Fibroblast of skin of abdomen (primary cell): Measurements from ENCODE around the gene AS3MT. TPM values are rescaled to one million over a fixed set of nuclear protein-coding genes. Genes with fewer than 3 reads are reported as not detected.
"Not testable (repeated sequence)": the region's sequence is repeated elsewhere in the genome, so short reads cannot be mapped to it uniquely, and the experiment has no call there.

Source experiments
- DNase-seq: peaks from one replicate; pipeline ENCODE4 v3.0.0-alpha.2; 2013
- polyA plus RNA-seq, 2 experiments: library from polyadenylated mRNA; unstranded; fragments of 120-200 nt; gene quantifications; one replicate each; pipeline ENCODE4 v1.2.1, GENCODE V29; 2013; ENCODE audit not compliant: insufficient read length in 2 of 2

AS3MT gene, protein sequence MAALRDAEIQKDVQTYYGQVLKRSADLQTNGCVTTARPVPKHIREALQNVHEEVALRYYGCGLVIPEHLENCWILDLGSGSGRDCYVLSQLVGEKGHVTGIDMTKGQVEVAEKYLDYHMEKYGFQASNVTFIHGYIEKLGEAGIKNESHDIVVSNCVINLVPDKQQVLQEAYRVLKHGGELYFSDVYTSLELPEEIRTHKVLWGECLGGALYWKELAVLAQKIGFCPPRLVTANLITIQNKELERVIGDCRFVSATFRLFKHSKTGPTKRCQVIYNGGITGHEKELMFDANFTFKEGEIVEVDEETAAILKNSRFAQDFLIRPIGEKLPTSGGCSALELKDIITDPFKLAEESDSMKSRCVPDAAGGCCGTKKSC
- polyA plus RNA-seq (2013, experiment 1 of 2; ENCODE audit: insufficient read length) = 16.0 TPM
- polyA plus RNA-seq (2013, experiment 2 of 2; ENCODE audit: insufficient read length) = 15.2 TPM

DNA sequence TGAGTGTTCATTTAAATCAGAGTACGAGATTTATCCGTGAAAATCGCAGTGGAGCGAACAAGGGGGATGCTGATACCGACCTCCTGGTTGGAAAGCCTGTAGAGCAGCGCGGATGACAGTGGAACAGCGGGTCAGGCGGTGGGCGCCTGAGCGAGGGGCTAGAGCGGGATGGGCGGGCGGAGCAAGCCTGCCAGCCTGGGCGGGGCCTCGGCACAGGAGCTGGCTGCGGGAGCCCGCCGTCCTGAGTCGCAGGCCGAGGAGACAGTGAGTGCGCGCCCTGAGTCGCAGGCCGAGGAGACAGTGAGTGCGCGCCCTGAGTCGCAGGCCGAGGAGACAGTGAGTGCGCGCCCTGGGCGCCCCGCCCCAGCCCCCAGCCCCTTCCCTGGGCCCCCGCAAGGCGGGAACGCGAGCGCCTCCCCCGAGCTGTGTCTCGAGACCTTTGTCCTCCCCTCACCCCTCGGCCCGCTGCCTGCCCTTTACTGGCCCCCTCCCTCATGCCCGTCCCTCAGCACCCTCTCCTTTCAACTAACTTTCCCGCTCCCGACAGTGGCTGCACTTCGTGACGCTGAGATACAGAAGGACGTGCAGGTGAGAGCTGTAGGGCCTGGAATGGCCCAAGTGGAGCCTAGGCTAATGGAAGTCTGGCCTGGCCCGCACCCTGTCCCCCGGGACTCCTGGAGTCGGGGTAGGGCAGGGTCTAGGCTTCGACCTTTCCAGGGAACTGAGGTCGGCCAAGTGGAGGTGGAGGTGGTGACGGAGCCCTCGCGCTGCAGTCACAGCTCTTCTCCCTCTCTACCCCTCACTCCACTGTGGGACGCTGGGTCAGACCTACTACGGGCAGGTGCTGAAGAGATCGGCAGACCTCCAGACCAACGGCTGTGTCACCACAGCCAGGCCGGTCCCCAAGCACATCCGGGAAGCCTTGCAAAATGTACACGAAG lies at the start of gene AS3MT:
TSS of gene AS3MT (plus strand) at position 213 of the 941 bp plus-strand sequence. CDS start at position 336, 123 bp downstream.
- peak; percentile 30 for DNase-seq

DNA sequence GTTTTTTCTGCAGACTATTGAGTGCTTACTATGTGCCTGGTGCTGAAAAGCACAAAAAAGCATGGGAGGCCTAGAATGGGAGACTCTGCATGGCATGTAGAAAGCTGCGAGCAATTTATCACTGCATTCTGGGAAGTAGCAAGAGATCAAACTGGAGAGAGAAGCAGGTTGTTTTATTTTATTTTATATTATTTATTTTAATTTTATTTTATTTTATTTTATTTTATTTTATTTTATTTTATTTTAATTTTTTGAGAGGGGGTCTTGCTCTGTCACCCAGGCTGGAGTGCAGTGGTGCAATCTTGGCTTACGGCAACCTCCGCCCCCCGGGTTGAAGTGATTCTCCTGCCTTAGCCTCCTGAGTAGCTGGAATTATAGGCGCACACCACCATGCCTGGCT lies 49.3 kb upstream of the AS3MT start:
- DNase-seq = not testable (repeated sequence)

DNA sequence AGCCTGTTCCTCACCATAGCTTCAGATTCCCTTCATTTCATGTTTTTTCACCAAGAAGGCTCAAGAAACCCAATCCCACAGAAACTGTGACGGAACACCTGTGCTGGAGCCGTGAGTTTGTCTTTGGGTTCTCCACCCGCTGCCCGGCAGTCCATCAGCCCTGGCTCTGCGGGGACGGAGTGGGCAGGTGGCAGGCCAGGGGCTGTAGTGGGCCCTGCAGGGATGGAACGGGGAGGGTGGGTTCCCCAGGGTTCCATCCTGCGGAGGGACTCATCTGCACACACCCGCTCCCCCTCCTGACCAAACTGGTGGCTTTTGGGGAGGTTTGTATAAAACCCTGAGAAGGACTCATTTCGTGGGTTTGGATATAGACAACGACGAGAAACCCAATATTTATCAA lies 47.0 kb upstream of the AS3MT start:
- DNase-seq = no peak

DNA sequence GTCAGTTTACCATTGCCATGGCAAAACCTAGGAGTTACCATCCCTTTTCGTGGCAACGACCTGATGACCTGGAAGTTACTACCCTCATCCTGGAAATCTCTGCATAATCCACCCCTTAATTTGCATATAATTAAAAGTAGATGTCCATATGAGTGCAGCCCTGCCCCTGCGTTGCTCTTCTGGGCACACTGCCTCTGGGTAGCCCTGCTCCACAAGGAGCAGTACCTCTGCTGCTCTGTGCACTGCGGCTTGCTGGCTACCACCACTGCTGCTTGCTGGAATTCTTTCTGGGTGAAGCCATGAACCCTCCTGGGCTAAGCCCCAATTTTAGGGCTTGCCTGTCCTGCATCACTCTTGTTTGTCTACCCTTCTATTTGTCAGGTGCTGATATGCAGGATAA lies 44.6 kb upstream of the AS3MT start:
- DNase-seq = no peak

DNA sequence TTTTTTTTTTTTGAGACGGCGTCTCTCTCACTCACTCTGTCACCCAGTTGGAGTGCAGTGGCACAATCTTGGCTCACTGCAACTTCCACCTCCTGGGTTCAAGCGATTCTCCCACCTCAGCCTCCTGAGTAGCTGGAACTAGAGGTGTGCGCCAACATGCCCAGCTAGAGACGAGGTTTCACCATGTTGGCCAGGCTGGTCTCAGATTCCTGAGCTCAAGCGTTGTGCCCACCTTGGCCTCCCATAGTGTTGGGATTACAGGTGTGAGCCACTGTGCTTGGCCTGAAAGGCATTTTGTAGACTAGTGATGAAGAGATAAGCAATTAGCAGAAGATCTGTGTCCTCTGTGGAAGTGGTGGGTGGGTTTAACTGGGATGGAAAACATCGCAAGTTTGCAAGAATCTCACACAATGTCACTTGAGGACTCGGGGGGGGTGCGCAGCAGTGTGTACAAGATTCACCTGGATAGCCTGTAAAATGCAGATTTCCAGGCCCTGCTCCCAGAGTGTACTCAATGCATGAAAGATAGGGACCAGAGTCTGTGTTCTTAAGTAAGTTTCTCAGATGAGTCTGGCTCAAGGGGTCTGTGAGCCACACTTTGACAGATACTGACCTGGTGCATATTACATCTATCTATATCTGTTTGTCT lies 43.0 kb upstream of the AS3MT start:
- DNase-seq = no peak

DNA sequence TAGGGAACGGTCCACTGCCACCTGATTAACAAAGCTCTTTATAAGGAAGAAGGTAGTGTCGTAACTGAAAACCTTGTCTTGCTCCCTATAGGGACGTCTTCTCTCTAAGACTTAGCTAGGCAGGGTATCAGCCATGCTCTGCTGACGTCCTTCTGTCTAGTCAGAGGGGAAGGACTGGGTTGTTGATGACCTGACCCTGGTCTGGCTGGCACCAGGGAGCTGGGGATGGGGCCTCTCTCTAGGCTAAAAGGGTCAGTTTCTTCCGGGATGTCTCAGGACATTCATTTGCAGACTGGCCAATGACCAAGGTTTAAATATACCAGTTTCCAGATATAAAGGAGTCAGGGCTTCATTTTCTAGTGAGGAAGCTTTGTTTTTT lies 41.7 kb upstream of the AS3MT start:
- DNase-seq = no peak

DNA sequence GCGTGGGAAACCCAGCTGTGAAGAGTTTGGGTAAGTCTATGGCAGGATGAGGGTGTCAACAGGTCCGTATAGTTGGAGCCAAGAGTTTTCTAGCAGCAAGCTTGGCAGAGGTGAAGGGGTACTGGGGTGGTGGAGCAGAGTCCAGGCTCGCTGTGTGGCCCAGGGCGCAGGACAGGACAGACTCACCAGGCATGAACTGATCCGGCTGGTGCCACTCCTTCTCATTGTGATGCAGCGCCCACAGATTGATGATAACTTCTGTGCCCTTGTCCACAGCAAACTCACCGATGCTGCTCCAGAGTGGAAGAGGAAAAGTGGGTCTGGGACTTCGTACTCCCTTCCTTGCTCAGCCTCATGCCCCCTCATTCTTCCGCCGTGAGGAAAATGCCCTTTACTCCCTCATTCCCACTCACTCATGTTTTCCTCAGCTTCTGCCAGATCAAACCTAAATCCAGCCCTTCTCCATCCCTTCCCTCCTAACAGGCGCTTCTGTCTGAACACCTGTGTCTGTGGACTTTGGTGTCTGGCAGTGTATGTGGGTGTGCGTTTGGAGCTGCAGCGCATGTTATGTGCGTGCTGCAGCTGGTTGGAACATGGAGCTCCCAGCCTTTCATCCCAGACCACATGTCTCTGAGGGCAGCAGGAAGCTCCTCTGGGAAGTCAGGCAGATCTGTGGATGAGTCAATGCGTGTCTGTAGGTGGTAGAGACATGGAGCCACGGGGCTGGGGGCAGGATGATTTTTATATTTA lies 37.8 kb upstream of the AS3MT start:
- DNase-seq = peak; percentile 62

DNA sequence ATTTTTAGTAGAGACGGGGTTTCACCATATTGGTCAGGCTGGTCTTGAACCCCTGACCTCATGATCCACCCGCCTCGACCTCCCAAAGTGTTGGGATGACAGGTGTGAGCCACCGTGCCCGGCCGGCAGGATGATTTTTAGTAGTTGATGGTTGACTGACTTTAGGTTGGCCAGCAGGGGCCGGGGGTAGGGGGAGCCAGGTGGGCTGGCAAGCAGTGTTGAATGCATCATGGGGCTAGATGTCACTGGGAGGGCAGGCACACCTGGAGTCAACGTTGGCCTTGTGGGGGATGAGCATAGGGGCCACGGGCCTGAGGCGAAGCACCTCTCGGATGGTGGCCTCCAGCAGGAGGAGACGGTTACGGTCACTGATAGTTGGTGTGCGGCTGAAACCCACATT lies 37.0 kb upstream of the AS3MT start:
- no peak for DNase-seq

DNA sequence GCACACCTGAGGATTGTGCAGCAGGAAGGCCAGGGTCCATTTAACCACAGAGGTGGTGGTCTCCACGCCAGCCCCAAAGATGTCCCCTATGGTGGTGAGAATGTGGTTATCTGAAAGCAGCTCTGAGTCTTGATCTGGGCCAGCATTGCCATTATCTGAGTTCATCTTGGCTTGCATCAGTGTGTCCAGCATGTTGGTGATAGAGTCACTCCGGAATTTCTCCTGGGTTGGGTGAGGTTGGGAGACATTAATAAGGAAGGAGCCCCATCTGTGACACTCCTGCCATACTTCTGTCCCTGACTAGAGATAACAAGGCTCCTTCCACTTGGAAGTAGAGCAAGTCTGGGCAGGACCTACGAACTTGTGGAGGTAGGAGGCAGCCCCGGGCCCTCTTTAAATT lies 36.3 kb upstream of the AS3MT start:
- peak; percentile 19 for DNase-seq

DNA sequence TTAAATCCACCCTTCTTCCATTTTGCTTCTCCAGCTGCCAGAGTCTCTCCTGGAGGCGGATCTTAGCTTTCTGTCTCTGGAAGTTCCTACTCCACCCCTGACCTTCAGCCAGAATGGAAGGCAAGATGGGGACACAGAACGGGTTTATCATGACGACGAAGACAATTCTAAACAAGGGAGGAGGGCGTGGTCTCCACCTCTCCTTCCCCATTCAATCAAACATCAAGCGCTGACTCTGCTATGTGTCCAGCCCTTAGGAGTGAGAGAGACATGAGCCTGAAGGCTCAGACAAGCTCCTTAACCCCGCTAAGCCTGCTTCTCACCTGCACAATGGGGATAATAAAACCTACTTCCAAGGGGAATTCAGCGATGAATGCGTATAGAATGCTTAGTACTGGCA lies 35.1 kb upstream of the AS3MT start:
- DNase-seq = no peak

DNA sequence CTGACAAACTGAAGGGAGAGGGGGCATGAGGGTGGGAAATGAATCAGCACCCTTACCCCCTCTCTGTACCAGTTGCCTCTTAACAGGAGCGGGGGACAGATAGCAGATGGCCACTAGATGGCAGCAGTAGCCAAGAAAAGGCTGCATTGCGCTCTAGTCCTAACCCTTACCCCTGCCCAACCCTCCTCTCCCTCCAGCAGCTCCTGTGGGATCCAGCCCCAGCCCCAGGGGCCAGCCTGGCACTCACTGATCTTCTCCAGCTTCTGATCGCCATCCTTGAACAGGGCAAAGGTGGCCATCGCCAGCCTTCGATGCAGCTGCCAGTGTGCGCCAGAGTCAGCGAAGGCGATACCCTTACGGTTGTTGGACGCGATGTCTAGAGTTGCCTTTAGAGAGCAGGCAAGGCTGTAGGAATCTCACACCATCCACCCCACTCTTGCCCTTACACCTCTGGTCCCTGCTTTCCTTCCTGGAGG lies 34.2 kb upstream of the AS3MT start:
- DNase-seq = peak; percentile 70

DNA sequence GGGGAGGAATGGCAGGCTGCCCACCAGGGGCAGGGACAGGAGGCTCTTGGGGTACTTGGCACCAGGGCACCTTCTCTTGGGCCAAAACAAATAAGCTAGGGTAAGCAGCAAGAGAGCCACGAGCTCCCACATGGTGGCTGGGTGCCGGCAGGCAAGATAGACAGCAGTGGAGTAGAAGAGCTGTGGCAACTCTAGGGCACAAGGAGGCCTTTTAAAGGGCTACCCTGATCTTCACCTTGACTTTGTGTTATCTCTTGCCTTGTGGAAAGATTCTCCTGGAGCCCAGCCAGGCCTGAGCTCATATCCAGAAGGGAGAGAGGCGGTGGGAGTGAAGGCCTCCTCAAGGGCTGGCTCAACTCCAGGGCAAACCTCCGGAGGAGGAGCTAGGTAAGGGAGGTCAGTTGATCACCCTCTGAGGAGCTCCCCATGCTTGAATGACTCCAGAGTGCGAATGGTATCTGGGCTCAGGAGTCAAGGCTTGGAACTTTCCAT lies 32.0 kb upstream of the AS3MT start, which contains the start of gene CYP17A1:
TSS of gene CYP17A1 (minus strand) at position 184 of the 492 bp plus-strand sequence. CDS start at position 132, 52 bp downstream.
- no peak for DNase-seq

DNA sequence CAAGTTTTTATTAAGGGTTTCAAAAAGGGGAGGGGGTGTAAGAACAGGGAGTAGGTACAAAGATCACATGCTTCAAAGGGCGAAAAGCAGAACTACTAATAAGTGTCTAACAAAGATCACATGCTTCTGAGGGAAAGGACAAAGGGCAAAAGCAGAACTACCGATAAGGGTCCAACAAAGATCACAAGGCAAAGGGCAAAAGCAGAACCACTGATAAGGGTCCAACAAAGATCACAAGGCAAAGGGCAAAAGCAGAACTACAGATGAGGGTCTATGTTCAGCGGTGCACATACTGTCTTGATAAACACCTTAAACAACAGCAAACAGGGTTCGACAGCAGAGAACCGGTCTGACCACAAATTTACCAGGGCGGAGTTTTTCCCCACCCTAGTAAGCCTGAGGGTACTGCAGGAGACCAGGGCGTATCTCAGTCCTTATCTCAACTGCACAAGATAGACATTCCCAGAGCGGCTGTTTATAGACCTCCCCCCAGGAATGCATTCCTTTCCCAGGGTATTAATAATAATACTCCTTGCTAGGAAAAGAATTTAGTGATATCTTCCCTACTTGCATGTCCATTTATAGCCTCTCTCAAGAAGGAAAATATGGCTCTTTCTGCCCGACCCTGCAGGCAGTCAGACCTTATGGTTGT lies 30.9 kb upstream of the AS3MT start:
- not testable (repeated sequence) for DNase-seq

DNA sequence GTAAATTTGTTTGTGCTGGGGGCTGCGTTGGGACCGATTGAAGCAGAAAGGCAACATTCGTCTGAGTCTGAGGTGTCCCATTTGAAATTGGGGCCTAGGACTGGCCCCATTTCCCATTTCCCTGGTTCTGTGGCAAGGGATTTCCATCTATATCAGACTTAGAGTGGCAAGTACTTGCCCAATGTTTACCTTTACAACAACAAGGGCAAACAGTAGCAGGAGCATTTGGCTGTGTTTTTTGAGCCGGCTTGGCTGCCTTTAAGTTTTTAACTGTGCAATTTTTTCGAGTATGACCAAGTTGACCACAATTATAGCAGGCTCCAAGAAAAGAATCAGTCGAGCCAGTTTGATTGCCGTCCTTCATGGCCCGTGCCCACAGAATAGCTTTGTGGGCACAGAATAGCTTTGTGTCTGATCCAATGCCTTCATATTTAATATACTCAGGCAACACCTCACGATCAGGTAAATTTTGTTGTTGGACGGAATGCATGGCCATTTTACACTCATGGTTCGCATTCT lies 27.4 kb upstream of the AS3MT start:
- DNase-seq = no peak

DNA sequence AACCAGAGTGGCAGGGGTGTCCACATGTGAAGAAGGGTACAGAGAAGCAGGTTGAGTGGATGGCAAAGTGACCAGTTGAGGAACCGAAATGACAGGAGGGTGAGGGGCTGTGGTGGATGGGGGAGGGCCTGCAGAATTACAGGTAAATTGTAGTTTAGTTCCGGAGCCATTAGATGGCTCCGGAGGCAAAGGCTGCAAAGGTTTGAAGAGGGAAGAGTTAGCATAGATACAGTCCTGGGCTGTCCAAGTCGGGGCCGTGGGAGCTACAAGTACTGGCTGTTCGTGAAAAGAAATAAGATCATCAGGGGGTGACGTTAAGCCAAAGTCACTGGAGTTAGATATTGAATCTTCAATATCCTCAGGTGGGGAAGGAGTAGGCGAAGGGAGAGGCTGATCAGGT lies 26.1 kb upstream of the AS3MT start:
- DNase-seq = not testable (repeated sequence)

DNA sequence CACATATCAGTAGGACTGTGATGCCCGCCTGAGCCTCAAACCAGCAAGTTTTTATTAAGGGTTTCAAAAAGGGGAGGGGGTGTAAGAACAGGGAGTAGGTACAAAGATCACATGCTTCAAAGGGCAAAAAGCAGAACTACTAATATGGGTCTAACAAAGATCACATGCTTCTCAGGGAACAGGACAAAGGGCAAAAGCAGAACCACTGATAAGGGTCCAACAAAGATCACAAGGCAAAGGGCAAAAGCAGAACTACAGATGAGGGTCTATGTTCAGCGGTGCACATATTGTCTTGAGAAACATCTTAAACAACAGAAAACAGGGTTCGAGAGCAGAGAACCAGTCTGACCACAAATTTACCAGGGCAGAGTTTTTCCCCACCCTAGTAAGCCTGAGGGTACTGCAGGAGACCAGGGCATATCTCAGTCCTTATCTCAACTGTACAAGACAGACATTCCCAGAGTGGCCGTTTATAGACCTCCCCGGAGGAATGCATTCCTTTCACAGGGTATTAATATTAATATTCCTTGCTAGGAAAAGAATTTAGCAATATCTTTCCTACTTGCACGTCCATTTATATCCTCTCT lies 25.0 kb upstream of the AS3MT start:
- not testable (repeated sequence) for DNase-seq

DNA sequence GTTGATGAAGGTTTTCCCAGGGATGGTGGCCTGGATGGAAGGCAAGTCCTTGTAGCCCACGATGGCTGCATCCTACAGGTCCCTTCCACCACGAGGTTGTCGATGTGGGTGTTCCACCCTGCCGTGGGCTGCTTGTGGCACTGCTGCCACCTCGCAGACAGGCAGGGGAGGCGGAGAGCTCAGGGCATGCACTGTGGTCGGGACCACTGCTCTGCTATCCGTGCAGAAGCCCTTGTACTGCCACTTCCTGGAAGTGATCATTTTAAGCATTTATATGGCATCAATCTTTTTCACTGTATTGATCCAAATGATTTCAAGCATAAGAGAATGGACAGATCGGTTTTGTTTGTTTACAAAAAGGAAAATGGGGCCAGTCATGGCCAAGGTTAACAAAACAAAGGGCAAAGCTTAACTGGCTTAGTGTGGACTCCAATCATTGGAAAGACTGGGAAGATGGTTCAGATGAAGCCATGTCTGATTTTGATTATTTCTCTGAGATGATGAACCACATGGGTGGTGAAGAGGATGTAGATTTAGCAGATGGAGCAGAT lies 23.8 kb upstream of the AS3MT start:
- DNase-seq = no peak

DNA sequence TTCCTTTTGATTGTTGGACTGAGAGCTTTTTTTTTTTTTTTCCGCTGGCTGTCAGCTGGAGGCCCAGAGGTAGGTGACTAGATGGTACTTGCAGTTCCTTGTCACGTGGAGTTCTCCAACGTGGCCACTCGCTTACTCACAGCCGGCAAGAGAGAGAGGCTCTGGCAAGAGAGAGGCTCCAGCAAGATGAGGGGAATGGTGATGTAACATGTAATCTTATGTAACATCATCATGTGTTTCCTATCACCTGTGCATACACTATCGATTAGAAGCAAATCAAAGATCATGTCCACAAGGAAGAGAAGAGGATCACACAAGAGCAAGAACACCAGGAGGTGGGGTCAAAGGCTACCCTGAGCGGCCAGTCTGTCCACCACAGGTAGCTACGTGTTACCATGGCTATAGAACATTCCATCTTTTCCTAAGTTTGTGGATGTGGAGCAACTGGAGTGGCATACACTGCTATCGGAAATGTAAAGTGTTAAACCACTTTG lies 19.2 kb upstream of the AS3MT start:
- DNase-seq = no peak

DNA sequence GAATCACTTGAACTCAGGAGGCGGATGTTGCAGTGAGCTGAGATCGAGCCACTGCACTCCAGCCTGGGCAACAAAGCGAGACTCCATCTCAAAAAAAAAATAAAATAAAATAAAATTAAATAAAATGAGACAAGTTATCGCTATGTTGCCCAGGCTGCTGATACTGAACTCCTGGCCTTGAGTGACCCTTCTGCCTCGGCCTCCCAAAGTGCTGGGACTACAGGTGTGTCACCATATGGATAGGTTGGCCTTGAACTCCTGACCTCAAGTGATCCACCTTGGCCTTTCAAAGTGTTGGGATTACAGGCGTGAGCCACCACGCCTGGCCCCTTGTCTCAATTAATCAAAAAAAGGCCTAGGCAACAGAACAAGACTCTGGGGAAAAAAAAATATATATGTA lies 16.0 kb upstream of the AS3MT start:
- not testable (repeated sequence) for DNase-seq
